Measurements from ENCODE around the gene DNAH14.

DNAH14 gene

GRCh38 chr1:225413708-225414375 is 484.4 kb downstream of the DNAH14 start:
- no peak for DNase-seq

- DNase-seq: no peak
Observed at GRCh38 chr1:225415307-225415706, 485.8 kb downstream of the DNAH14 start.

- DNase-seq: no peak
Observed at GRCh38 chr1:225415967-225416745, 486.7 kb downstream of the DNAH14 start.

GRCh38 chr1:225418059-225418458 is 488.6 kb downstream of the DNAH14 start:
- no peak for DNase-seq

- no peak for DNase-seq
Observed at GRCh38 chr1:225418598-225418997, 489.1 kb downstream of the DNAH14 start.

GRCh38 chr1:225422031-225422605 is 492.6 kb downstream of the DNAH14 start:
- no peak for DNase-seq

GRCh38 chr1:225422795-225423517 is 493.5 kb downstream of the DNAH14 start:
- DNase-seq: no peak

GRCh38 chr1:225423518-225423855 is 494.0 kb downstream of the DNAH14 start:
- DNase-seq: no peak

GRCh38 chr1:225424562-225425200 is 495.2 kb downstream of the DNAH14 start:
- no peak for DNase-seq

- DNase-seq: no peak
Observed at GRCh38 chr1:225425201-225425786, 495.8 kb downstream of the DNAH14 start.

- peak; percentile 65 for DNase-seq
Observed at GRCh38 chr1:225426395-225427234, 497.1 kb downstream of the DNAH14 start.

GRCh38 chr1:225427235-225428067 is 498.0 kb downstream of the DNAH14 start, which contains the start of gene LBR:
Gene LBR (minus strand): TSS chr1:225428038. CDS start chr1:225424075, 3,963 bp downstream.
- DNase-seq: no peak

GRCh38 chr1:225428068-225428880 is 498.8 kb downstream of the DNAH14 start:
- peak; percentile 97 for DNase-seq

- no peak for DNase-seq
Observed at GRCh38 chr1:225428881-225429455, 499.5 kb downstream of the DNAH14 start.

- DNase-seq: no peak
Observed at GRCh38 chr1:225430301-225430700, 500.8 kb downstream of the DNAH14 start.

GRCh38 chr1:225431081-225431863 is 501.8 kb downstream of the DNAH14 start:
- DNase-seq: no peak

- no peak for DNase-seq
Observed at GRCh38 chr1:225434046-225434445, 504.6 kb downstream of the DNAH14 start.

GRCh38 chr1:225435076-225435475 is 505.6 kb downstream of the DNAH14 start:
- no peak for DNase-seq

Measured in RPMI8226 (cell line).